HS-5 (cell line): ENCODE results near the gene TUNAR.

ENCODE experiments used
- DNase-seq: peaks from one replicate; pipeline ENCODE4 v3.0.0-alpha.2; 2012; ENCODE audit warnings: low read depth

TUNAR gene

GRCh38 chr14:95876761-95877538 lies at the start of gene TUNAR:
Gene TUNAR (plus strand): TSS chr14:95876832.
- DNase-seq, result no peak

- no peak for DNase-seq
Observed at GRCh38 chr14:95828649-95829265, 47.9 kb upstream of the TUNAR start.

DNA sequence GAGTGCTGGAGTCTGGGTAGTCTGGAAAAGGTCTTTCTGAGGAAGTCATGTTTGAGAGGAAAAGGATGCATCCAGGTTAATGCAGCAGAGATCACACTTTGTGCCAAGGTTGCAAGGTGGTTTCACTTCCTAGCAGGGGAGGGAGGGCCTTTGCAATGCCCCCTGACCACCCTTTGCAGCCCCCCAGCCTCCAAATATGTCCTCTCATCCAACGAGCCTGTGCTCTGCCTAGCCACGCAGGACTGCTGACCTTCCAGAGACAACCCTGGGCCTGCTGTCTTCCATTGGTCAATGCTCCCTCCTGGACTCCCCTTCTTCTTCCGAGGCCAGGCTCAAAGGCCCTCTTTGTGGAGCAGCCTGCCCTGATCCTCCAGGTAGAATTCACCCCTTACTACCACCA lies 47.3 kb upstream of the TUNAR start:
- DNase-seq, result no peak

- DNase-seq, result no peak
Observed at GRCh38 chr14:95830386-95830785, 46.2 kb upstream of the TUNAR start.

GRCh38 chr14:95831041-95831440 lies 45.6 kb upstream of the TUNAR start:
- DNase-seq, result no peak

GRCh38 chr14:95831468-95831867 lies 45.2 kb upstream of the TUNAR start:
- DNase-seq, result no peak

DNA sequence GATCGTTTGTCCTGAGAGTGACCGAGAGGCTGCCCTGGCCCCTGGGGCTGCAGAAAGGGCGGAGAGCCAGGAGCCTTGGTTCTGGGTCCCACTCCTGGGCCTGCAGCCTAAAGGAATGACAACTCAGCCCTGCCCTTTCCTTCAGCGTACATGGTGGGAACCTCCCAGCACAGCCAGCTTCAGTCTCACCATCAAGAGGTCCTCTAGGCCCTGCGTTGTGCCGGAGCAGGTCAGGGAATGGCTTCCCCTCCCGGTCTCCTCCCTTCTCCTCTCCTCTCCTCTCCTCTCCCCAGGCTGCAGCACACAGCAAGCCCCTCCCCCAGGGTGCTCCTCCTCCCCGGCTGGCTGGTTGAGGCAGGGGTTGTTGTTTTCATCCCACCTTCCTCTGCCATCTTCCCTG lies 44.6 kb upstream of the TUNAR start:
- DNase-seq, result no peak

DNA sequence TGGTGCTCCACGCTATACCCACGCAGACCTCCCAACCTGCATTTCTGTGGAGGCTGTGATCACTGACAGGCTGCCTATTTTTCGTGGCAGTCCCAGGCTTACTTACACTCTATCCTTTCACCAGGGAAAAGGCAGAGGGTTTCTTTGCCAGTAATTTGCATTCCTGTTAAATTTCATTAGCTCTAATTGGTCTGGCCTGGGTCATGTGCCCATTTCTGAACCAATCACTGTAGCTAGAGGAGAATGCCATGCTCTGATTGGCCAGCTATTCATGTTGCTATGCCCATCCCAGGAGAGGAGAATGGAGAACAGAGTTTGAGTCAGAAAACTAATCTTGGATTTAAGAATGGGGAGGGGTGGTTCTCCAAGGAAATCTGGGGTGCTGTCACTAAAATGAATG lies 43.2 kb upstream of the TUNAR start:
- no peak for DNase-seq

DNA sequence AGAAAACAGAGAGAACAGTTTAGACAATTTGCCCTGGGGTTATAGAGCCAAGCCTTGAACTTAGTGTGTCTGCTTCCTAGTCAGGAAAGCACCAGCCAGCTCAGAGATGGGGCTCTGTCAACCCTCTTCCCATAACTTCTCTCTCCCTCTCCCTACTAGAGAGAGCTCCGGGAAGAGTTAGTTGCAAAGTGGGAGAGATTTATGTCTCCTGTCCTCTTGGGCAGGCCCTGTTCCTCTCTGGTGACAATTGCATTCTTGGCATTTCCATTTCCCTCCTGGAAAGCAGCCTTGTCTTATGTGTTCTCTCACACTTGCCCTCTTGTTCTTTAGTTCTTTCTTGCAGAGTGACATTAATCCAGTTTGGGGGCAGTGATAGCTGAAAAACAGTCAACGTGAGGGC lies 42.1 kb upstream of the TUNAR start:
- DNase-seq, result no peak

- peak; percentile 2 for DNase-seq
Observed at GRCh38 chr14:95835121-95835730, 41.4 kb upstream of the TUNAR start.

DNA sequence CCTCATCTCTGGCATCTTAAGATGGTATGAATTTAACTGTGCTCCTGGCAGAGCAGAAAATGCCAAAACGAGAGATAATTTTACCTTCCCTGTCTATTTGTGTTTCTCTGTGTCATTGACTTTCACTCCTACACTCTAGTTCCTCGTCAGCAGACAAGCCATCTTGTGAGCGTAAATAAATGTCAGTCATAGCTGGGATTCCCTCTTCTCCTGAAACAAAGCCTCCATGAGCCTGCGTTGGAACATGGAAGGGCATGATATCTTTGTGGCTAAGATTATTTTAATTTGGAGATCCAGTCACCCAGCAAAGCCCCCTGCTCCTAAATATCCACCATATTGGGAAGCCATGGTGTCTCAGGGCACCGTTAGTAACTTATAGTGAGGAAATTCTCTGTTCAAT lies 37.8 kb upstream of the TUNAR start:
- no peak for DNase-seq

GRCh38 chr14:95840094-95840700 lies 36.4 kb upstream of the TUNAR start:
- no peak for DNase-seq

DNA sequence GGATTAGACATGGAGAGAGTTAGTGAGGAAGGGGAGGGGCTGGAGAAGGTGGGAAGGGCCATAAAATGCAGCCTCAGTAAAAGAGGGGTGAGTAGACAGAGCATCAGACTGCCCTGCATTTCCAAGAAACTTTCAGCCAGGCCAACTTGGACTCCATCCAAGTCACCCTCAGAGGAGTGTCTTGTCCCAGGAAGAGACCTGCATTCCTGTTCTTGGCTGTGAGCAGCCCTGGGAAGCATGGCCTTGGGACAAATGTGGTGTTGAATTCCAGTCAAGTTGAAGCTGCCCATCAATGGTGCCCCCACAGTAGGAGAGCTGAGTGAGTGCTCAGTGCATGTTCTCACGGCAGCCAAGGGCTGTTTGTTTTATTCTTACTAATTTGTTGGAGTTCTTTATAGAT lies 35.0 kb upstream of the TUNAR start:
- DNase-seq, result no peak

DNA sequence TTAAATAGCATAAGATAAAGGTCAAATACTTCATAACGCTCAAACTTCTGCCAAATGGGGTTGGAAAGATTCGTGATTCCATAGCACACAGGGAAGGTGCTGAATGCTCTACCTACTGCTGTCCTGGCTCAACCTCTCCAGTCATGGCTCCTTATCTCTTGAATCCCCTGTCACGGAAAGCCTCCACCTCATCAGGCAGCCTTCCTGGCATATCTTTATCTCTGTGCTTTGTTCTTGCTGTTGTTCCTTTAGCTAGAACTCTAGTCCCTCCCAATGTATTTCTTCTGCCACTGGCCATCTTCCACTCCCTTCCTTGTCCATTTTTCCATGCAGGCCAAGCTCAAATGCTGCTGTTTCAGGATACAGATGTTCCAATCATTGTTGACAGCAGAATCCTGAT lies 26.9 kb upstream of the TUNAR start:
- DNase-seq, result no peak

- no peak for DNase-seq
Observed at GRCh38 chr14:95850429-95850828, 26.2 kb upstream of the TUNAR start.

DNA sequence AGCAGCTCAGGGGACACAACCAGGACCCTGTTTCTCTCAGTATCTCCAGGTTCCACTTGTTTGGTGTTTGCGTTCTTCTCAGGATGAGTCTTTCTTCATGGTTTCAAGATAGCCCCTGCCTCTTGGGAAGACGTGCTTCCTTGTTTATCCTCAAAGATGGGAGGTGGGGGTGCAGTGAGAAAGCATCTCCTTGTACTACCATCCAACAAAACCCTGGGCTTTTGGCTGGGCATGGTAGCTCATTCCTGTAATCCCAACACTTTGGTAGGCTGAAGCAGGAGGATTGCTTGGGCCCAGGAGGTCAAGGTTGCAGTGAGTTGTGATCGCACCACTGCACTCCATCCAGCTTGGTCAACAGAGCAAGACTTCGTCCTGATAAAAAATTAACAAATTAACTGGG lies 21.0 kb upstream of the TUNAR start:
- DNase-seq, result no peak

DNA sequence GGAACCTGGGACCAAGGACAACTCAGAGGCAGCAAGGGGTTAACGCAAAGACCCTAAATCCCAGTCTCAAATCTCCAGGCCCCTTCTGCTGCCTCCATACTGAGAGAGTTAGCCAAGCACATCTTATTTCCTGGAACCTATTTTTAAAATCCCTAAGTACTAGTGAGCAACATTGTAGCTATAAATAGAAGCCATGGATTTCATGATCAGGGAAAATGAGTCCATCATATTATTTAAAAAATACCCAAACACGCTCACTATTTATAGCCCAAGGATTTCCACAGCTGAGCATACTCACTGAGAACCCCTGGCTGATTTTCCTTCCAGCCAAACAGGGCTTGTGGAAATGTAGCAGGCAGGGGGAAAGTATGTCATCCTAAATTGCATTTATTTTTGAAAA lies 19.4 kb upstream of the TUNAR start:
- no peak for DNase-seq

DNA sequence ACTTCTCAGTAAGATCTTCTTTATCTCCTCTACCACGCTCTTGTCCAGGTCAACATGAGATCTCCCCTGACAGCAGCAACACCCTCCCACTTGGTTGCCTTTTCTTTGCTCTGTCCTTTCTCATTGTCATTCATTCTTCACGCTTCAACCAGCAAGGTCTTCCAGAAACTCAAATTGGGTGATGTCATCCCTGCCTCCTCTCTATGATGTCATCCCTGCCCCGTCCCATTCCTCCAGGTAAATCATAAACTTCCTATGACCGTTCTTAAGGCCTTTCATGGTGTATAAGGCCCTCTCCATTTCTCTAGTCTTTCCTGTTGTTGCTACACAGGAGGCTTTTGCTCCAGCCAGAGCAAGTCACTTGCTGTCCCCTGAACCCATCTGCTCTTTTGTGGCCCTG lies 17.7 kb upstream of the TUNAR start:
- no peak for DNase-seq

- no peak for DNase-seq
Observed at GRCh38 chr14:95862243-95862642, 14.4 kb upstream of the TUNAR start.

DNA sequence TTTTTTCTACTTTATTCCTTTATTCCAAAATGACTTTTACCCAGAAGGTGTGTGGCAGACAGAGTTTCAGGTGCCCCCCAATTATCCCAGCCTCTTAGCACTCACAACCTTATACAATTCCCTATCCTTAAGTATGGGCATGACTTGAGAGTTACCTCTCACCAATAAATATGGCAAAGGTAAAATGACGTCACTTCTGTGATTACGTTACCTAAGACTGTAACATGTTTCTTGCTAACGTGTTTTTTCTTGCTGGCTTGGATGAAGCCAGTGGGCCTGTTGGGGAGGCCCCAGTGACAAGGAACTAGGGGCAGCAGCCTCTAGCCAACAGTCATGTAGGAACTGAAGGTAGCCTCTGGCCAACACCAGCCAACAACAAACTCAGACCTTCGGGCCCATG lies 13.3 kb upstream of the TUNAR start:
- no peak for DNase-seq

DNA sequence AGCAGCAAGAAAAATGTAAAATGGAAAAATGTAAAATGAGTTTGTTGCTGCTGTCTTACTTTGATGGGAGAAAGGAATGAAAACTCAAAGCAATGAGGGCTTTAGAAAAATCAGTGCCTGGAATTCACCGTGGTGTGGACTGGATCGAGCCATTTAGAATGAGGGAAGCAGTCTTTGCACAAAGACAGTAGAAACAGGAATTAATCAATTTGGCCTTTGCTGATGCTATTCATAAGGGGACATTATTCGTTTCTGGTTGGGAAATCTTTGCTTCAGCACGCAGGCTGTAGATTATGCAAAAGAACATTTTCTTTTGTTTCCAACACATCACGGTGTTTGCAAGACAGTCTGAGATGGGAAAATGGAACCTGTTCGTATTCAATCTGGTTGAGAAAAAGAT lies 6.9 kb upstream of the TUNAR start:
- DNase-seq, result no peak

GRCh38 chr14:95870772-95871171 lies 5.9 kb upstream of the TUNAR start:
- DNase-seq, result no peak

DNA sequence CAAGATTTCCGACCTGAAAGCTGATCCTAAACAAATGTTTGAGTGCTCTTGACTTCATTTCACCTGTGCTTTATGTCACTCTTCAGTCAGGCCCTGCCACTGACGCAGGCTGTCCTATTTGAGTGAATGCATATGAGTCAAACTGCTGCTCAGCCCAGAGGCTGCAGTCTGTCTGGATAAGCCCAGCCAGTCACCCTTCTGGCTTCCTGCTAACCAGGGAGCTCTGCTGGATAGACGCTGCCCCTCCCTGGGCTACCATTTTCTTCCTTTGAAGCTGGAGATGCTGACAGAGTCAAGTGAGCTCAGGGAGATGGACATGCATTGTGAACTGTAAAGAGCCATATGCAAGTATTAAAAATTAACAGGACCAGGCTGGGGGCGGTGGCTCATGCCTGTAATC lies 5.1 kb upstream of the TUNAR start:
- DNase-seq, result no peak
